GM19023 (cell line): ENCODE results near the gene BRAT1.
A peak's percentile ranks its signal among the peaks of the same experiment; 100 is the strongest.
"Not testable (repeated sequence)": the region's sequence is repeated elsewhere in the genome, so short reads cannot be mapped to it uniquely, and the experiment has no call there.

ENCODE experiments used
- ATAC-seq: cut with Tn5 transposase; IDR thresholded peaks from one replicate; pipeline ENCODE4 v1.9.1; 2021; ENCODE audit warnings: mild to moderate bottlenecking, moderate library complexity; ENCODE audit not compliant: unreplicated experiment

Gene BRAT1

GRCh38 chr7:2564970-2565540 lies 9.7 kb upstream of the BRAT1 start:
- ATAC-seq, result no peak

GRCh38 chr7:2563955-2564354 lies 8.6 kb upstream of the BRAT1 start:
- not testable (repeated sequence) for ATAC-seq

- peak; percentile 1 for ATAC-seq
Observed at GRCh38 chr7:2559283-2559950, 4.1 kb upstream of the BRAT1 start.

- peak; percentile 43 for ATAC-seq
Observed at GRCh38 chr7:2558629-2559282, 3.4 kb upstream of the BRAT1 start, which contains the start of gene IQCE. Gene IQCE, plus strand, starts transcription at chr7:2558979. Its CDS starts 203 bp downstream, at chr7:2559182.

- ATAC-seq, result no peak
Observed at GRCh38 chr7:2554661-2555111, 638 bp downstream of the BRAT1 start.

- ATAC-seq, result no peak
Observed at GRCh38 chr7:2553831-2554581, 1.3 kb downstream of the BRAT1 start.

- ATAC-seq, result no peak
Observed at GRCh38 chr7:2553108-2553507, 2.2 kb downstream of the BRAT1 start.

GRCh38 chr7:2551418-2551817 lies 3.9 kb downstream of the BRAT1 start:
- ATAC-seq, result no peak

- ATAC-seq, result no peak
Observed at GRCh38 chr7:2546776-2547586, 8.3 kb downstream of the BRAT1 start.

GRCh38 chr7:2545746-2546425 lies 9.4 kb downstream of the BRAT1 start:
- no peak for ATAC-seq

- no peak for ATAC-seq
Observed at GRCh38 chr7:2544541-2545188, 10.7 kb downstream of the BRAT1 start.

GRCh38 chr7:2542916-2543871 lies 12.1 kb downstream of the BRAT1 start:
- ATAC-seq, result no peak

GRCh38 chr7:2542011-2542915 lies 13.1 kb downstream of the BRAT1 start:
- no peak for ATAC-seq

- ATAC-seq, result no peak
Observed at GRCh38 chr7:2541291-2542010, 13.9 kb downstream of the BRAT1 start.

- no peak for ATAC-seq
Observed at GRCh38 chr7:2540641-2541051, 14.7 kb downstream of the BRAT1 start.

- no peak for ATAC-seq
Observed at GRCh38 chr7:2540133-2540532, 15.2 kb downstream of the BRAT1 start.
